GM19043 (cell line): ENCODE measurements around the gene PTRH1.
"Not testable (repeated sequence)": the region's sequence is repeated elsewhere in the genome, so short reads cannot be mapped to it uniquely, and the experiment has no call there.

Source experiments
- ATAC-seq: cut with Tn5 transposase; IDR thresholded peaks from one replicate; pipeline ENCODE4 v1.9.1; 2021; ENCODE audit warnings: low read depth; ENCODE audit not compliant: unreplicated experiment

PTRH1 gene, protein sequence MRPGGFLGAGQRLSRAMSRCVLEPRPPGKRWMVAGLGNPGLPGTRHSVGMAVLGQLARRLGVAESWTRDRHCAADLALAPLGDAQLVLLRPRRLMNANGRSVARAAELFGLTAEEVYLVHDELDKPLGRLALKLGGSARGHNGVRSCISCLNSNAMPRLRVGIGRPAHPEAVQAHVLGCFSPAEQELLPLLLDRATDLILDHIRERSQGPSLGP

DNA sequence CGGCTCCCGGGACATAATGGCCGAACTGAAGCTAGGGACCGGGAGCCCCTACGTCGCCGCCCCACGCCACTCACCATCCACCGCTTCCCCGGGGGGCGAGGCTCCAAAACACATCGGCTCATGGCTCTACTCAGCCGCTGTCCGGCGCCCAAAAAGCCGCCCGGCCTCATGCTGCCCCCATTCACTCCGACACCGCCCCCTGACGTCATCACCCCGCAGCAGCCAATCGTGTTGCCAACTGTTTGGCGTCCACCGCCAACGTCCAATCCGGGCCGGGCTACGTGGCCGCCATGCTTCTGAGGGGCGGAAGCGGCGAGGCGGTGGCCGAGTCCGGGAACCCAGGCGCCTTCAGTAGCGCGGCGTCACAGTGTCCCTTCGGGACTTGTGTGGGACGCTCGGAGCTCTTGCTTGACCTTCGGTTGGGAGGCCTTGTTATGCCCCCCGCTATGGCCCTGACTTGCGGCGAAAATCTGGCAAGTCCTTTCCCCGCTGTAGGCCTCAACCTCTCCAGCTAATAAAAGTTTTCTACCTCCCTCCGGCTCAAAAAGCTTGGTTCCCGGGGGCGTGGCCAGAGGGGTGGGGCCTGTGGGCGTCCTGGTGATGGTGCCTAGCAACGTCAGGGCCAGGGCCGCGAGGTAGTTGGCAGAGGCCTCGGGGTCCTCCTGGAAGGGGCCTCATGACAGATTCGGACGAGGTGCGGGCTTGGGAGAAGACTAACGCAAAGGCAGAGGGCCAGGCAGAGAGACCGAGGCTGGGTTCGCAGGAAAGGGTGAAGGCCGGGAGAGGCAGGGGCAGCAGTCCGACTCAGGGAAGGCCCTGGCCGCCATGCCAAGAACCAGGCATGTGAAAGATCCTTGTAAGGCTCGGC lies at the start of gene PTRH1, which contains the start of gene TTC16:
PTRH1 (minus strand) TSS at position 194 of the 868 bp plus-strand sequence; CDS start at position 170, 24 bp downstream.
TTC16 (plus strand) TSS at position 610 of the 868 bp plus-strand sequence; CDS start at position 677, 67 bp downstream.
- peak; percentile 95 for ATAC-seq

- no peak for ATAC-seq
Measured at GRCh38 chr9:127763918-127764384, 48.5 kb upstream of the PTRH1 start.

GRCh38 chr9:127762111-127762676 lies 46.7 kb upstream of the PTRH1 start:
- no peak for ATAC-seq

- ATAC-seq = no peak
Measured at GRCh38 chr9:127761491-127761956, 46.1 kb upstream of the PTRH1 start.

- ATAC-seq = no peak
Measured at GRCh38 chr9:127761061-127761460, 45.6 kb upstream of the PTRH1 start.

DNA sequence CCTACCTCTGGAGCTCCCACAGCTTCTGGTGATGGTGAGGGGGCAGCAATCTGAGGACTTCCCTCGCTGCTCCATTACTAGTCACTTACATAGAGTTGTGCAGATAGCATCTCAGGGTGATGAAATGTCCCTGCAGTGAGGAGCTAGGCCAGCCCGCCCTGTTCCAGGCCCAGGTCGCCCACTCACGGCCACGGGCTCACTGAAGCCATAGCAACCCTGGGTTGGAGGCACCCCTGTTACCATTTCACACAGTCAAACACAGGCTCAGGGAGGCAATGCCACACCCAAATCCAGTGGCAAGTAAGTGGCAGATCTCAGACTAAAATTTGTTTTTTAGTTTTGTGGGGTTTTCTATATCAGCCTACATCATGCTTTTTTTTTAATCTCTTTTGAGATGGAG lies 43.4 kb upstream of the PTRH1 start:
- ATAC-seq = no peak

GRCh38 chr9:127756776-127757175 lies 41.3 kb upstream of the PTRH1 start:
- not testable (repeated sequence) for ATAC-seq

DNA sequence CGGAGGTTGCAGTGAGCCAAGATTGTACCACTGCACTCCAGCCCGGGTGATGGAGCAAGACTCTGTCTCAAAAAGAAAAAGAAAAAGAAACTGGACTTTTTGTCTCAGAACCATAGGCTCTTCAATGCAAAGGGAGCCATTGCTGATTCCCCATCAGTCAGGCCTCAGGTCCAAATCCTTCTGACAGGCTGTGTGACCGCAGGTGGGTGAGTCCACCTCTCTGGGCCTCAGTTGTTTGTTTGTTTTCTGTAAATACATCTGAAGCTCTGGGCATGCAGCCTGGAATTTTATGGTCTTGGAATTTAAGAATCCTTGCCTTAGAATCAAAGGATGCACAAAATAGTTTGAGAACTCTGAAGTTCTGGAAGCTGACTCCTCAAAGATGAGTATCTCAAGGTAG lies 40.8 kb upstream of the PTRH1 start:
- ATAC-seq = no peak

DNA sequence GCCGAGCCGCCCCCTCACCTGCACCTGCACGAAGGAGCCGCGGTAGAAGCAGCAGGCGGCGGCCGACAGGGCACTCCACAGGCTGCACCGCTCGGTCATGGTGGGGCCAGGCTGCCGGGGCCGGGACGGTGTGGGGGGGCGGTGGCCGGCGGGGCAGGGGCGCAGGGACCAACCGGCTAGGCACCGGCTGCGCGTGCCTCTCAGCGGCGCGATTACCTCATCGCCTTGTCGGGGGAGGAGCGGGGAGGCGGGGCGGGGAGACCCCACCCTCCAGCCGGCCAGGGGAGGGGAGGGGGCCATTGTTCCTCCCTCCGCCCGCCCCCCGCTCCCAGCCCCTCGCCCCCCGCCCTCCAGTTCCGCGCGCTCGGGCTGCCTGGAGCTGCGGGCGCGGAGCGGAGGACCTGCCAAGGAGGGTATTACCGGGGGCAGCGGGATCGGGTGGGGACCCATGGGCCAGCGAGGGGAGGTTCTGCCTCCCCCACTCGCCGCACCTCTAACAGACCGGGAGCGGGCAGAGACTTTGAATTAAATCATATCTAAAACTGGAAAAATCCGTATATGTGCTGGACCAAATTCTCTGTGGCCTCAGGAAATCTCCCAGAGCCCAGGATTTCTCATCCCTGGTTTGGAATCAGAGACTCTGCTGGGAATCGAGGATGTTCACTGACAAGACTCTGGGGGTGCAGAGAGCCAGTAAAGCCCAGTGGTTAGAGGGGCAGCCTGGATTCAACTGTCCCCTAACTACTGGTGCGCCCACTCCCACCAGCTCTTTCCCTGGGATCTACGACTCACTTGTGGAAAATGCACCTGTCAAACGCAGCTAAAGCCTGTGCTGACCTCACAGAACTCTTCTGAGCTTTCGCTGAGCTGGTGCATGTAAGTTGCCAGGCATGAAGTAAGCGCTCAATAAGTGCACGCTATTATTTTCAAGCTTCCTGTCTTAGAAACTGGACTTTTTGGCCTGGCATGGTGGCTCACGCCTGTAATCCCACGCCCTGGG lies 39.9 kb upstream of the PTRH1 start:
- ATAC-seq = no peak

DNA sequence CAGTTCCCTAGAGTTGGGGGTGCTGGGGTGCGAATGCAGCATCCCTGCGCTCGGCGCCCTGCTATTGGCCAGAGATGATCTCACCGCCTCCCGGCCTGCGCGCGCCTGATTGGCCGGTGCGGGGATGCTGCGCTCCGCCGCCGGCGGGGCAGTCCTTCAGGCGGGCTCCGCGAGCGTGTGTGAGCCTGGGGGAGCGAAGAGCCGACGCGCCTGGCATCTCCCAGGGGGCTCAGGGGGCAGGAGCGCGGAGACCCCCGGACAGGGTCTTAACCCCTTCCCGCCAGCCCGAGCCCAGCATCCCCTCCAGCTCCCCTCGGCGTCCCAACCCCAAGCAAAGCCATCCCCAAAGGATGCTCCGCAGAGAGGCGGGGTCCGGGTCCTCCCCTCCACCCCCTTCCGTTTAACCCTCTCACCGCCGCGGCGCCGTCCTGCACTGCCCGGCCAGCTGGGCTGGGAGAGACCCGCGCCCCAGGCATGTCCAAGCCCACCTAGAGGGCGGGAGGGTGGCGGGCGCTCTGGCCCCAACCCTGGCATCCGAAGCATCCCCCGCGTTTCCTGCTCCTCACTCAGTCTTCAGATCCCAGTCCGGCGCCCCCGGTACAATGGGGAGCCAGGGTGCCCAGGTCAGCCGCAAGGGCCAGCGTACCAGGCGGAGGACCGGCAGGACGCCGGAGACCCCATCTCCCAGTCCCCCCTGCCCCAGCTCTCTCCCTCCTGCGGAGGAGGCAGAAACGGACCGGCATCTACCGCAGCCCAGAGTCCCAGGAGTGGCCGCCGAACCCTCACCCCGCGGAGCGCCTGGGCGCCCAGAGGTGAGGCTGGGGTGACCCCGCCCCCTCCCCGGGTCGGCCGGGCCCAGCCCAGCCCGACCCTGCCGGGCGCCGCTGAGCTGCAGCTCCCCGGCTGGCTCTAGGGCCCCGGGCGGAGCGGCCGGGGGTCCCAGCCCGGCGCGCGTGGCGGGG lies 38.9 kb upstream of the PTRH1 start:
- ATAC-seq = no peak

DNA sequence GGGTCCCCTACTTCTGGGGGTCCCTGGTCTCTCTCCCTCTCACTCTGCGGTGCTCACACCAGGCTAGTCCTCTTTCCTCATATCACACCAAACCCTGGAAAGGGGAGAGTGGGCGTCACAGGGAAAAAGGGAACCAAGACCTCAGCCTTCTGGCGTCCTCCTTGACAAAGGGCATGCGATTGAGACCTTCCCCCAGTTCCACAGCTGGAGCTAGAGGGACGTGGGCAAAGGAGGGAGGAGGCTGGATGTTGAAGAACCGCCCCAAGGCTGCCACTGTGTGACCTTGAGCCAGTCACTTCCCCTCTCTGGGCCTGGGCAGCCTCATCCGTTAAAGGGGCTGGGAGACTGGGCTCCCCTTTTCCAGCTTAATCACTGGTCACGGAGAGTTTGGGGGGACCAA lies 38.2 kb upstream of the PTRH1 start:
- ATAC-seq = no peak

- no peak for ATAC-seq
Measured at GRCh38 chr9:127753148-127753547, 37.7 kb upstream of the PTRH1 start.

DNA sequence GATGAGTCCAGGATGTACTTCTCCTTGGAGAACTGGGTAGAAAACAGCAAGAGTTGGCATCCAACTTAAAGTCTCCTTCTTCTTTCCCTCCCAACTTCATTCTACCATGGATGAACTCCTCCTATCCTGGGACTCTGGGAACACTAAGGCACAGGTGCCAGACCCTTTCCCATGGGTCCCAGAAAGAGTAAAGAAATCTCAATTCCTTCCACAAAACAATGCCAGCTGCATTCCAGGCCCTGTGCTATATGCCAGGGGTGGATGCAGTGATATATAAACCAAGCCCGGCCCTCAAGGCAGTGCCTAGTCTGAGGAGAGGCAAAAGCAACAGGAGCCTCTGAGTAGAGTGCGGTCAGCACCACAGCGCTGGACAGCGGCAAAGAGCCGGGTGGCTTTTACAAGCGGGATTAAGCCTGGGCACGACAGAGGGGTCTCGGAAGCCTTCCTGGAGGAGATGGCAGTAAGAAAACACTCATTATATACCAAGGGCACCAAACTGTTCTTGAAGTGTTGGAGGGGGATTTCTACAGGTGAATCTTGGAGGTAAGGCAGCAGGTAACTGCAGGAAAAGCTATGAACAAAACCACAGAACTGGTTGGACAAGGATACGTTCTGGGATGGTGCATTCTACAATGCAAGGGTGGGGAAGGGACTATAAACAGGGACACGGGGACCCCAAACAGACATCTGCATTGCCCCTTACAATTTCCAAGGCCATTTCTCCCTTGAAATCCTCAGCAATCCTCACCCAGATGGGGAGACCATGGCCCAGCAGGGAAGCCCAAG lies 36.0 kb upstream of the PTRH1 start:
- no peak for ATAC-seq

DNA sequence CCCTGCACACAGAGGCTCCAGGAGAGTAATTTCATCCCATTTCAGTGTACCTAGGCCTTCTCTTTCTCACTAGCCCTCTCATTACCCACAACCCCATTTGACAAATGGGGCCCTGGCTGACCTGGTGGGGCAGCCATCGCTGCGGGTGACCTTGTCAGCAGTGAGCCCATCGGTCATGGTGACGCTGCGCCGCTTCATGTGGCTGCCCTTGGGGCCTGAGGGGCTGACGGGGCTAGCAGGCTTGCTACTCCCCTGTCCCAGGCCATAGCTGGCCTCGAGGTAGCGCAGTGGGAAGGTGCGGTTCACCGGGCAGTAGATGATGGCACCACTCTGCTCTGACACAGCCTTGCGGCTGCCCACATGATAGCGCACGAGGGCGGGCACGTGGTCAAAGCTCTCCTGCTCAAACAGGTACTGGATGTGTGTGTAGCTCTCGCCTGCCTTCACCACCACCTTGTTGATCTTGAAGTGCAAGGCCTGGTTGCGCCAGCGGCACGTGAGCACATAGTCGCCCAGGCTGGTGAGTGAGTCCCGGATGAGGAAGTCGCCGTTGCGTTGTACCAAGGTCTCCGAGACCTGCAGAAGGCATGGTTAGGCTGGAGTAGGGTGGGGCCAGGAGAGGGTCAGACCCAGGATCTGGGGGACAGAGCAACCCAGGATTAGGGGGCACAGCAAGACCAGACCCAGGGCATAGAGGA lies 33.8 kb upstream of the PTRH1 start:
- no peak for ATAC-seq

- no peak for ATAC-seq
Measured at GRCh38 chr9:127746959-127747569, 31.6 kb upstream of the PTRH1 start.

DNA sequence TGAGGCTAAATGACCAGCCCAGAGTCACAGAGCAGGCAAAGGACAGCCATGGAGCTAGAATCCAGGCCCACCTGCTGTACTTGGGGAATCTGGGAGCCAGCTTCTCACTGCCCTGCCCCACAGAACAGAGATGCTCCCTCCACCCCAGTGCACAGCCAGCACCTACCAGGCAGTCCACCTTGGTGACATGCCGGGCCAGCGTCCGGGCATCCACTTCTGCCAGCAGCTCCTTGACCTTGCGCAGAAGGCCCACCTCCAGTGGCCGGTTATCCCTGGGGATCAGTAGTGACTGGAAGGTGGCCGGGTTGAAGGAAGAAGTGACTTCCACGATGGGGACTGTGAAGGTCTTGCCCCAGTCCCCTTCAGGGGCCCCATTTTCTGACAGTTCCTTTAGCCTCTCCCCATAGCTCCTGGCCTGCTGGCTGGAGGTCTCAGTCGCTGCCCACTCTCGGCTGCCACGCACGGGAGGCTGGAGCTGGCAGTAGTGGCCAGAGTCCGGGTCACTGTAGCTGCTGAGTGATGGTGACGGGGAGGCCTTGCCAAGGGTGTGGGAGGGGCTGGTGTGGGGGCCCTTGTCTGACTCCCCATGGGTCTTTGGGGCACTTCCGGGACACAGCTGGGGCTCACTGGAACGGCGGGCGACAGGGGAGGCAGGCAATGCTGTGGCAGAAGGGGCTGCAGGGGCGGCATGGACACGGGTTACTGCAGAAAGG lies 29.1 kb upstream of the PTRH1 start:
- ATAC-seq = no peak
